HepG2 (cell line): Measurements from ENCODE around the gene SLC13A3. TPM values are rescaled to one million over a fixed set of nuclear protein-coding genes. Genes with fewer than 3 reads are reported as not detected.

Experiments used
- BATF2 ChIP-seq: sonication (generic); formaldehyde crosslinking; IDR thresholded peaks from 2 replicates; pipeline ENCODE4 v1.8.0; 2022; ENCODE audit warnings: mild to moderate bottlenecking, missing genetic modification reagents, moderate library complexity
- CBX1 ChIP-seq: IDR thresholded peaks from one replicate; pipeline ENCODE4 v1.6.1; 2016; ENCODE audit warnings: antibody characterized with exemption, low read depth
- FOXP1 ChIP-seq, 2 experiments: fragments of 450-650 bp in 1 of 2; IDR thresholded peaks; 2 replicates each; pipeline ENCODE4 v1.6.1; 2017 to 2018; ENCODE audit warnings: antibody characterized with exemption in 1 of 2
- HHEX ChIP-seq: IDR thresholded peaks from 2 replicates; pipeline ENCODE4 v1.6.1; 2016; ENCODE audit warnings: control low read depth
- SMAD3 ChIP-seq: sonication (generic); formaldehyde crosslinking; IDR thresholded peaks from 2 replicates; pipeline ENCODE4 v1.4.0; 2020; ENCODE audit warnings: missing genetic modification reagents
- ZIK1 ChIP-seq: sonication (generic); formaldehyde crosslinking; IDR thresholded peaks from 2 replicates; pipeline ENCODE4 v1.5.0; 2020; ENCODE audit warnings: mild to moderate bottlenecking, low read depth, missing genetic modification reagents, borderline replicate concordance
- ZNF142 ChIP-seq: sonication (generic); formaldehyde crosslinking; IDR thresholded peaks from 2 replicates; pipeline ENCODE4 v1.4.0; 2020; ENCODE audit warnings: missing genetic modification reagents
- ZNF432 ChIP-seq: sonication (generic); formaldehyde crosslinking; IDR thresholded peaks from 2 replicates; pipeline ENCODE4 v1.5.0; 2020; ENCODE audit warnings: missing genetic modification reagents, mild to moderate bottlenecking, borderline replicate concordance
- ZNF687 ChIP-seq: sonication (generic); formaldehyde crosslinking; IDR thresholded peaks from 2 replicates; pipeline ENCODE4 v1.5.1; 2020; ENCODE audit warnings: mild to moderate bottlenecking, missing genetic modification reagents, moderate library complexity
- polyA plus RNA-seq, 8 experiments: library from polyadenylated mRNA; depleted of rRNA in 3 of 8; stranded (reverse) in 7 of 8; unstranded in 1 of 8; fragments of >200 nt; fragmentation: Illumina TruSeq in 4 of 8; extraction: Trizol in 4 of 8; gene quantifications; 2 replicates each; pipeline versions ENCODE4 v1.2.1 to v1.2.3, GENCODE V29; 2011 to 2016; ENCODE audit warnings: low read depth in 4 of 8, missing spikeins in 1 of 8, mixed read lengths in 1 of 8; ENCODE audit not compliant: insufficient read depth in 1 of 8
- total RNA-seq, 5 experiments: library from RNA; depleted of rRNA; stranded (reverse); fragments of >200 nt; fragmentation: Illumina TruSeq; extraction: Trizol; gene quantifications; 2 replicates each; pipeline ENCODE4 v1.2.3, GENCODE V29; 2016; ENCODE audit warnings: low read depth in 1 of 5

SLC13A3 gene
- total and polyA plus RNA-seq, 2 of the 13 experiments (the other 11 are each of a cell fraction or from before 2014, with no cell fraction given), result 66.5 to 76.0 TPM

- TF ChIP-seq HHEX (CRISPR knock-in tag) (no peak), ZIK1 (CRISPR knock-in tag) (no peak), CBX1 (no peak), SMAD3 (CRISPR knock-in tag) (0 out of 2 replicates have a peak, but pooled peaks have one; percentile 2), ZNF142 (CRISPR knock-in tag) (no peak), ZNF432 (no peak), BATF2 (CRISPR knock-in tag) (no peak), FOXP1 (IDR thresholded peaks at IDR 0.05) (no peak), FOXP1 (CRISPR knock-in tag; IDR thresholded peaks at IDR 0.05) (no peak), ZNF687 (CRISPR knock-in tag) (no peak)
Measured at GRCh38 chr20:46607849-46608497, 43.3 kb downstream of the SLC13A3 start (continued).
